Activated gamma-delta T cell treated with Interleukin-2 at 50 U/mL for 16 hours (primary cell): ENCODE results near the gene PPP1R14C.

Experiments used
- DNase-seq: peaks from one replicate; pipeline ENCODE4 v3.0.0-alpha.2; 2020

PPP1R14C gene

DNA sequence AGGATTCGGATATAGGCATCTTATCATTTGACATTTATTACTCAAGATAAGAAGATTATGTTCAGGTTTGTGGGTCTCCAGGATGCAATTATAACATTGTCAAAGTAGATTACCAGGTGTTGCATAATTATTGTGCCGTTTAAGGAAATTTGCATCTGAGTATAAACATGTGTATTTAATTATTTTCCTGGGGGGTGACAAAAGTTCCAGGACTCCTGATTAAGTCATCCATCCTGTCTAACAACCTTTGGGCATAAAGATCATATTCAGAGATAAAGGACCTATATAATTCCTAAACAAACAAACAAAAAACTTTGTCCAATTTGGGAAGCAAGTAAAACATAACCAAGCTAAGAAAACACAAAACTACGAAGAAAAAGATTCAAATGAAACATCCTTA, 3.3 kb upstream of the PPP1R14C start:
- DNase-seq = no peak

DNA sequence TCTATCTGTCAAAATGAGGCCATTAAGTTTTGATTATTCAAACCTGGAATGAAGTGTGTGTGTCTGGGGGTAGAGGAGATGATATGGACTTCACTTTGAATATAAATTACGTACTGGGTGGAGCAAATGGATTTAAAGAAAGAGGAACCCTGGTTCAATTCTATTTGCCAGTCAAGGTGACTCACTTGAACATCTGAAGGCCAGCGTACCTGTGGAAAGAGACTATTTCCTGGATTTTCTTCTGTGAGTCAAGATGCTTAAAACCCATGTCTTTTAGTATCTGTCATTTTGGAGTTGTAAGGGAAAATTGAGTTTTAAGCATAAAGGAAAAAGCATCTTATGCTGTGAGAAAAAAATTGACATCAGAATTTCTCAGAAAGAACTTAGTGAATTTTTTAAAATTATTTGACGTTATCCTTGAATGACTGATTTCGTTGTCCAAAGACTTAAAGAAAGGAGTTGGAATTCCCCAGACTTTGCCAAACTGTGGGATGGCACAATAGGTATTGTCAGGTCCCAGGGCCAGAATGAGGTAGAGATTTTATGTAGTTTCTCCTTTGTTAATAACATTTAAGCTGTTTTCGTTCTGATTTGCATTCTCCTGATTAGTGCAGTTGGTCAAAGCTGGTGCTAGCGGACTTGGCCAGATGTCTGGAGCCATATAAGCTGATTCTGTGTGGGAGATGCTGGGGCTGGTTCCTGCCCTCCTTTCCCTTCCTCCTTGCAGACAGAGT, 2.4 kb upstream of the PPP1R14C start:
- DNase-seq = no peak

DNA sequence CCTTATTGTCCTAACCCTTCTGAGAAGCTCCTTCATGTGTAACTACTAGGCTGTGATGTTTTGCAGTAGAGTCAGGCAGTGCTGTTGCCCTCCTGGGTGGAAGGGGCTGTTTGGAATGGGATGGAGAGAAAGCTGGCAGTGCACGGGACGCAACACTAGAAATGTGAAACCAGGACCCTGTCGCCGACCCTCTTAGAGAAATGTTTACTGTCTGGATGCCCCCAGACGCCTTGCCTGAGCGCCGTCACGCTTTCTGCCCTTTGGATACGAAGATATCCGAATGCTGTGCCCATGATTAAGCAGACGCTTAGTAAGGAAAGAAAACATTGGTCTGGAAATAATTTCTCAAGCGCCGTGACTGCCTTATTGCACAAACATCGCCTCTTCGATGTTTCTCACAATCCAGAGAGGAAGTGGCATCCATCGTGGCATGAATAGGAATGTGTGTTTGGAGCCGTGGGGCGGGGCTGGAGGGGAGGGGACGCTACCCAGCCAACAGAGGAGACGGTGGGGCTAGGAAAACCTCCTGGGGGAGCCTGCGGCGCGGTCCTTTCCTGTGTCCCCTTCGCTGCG, 661 bp upstream of the PPP1R14C start:
- DNase-seq = no peak

DNA sequence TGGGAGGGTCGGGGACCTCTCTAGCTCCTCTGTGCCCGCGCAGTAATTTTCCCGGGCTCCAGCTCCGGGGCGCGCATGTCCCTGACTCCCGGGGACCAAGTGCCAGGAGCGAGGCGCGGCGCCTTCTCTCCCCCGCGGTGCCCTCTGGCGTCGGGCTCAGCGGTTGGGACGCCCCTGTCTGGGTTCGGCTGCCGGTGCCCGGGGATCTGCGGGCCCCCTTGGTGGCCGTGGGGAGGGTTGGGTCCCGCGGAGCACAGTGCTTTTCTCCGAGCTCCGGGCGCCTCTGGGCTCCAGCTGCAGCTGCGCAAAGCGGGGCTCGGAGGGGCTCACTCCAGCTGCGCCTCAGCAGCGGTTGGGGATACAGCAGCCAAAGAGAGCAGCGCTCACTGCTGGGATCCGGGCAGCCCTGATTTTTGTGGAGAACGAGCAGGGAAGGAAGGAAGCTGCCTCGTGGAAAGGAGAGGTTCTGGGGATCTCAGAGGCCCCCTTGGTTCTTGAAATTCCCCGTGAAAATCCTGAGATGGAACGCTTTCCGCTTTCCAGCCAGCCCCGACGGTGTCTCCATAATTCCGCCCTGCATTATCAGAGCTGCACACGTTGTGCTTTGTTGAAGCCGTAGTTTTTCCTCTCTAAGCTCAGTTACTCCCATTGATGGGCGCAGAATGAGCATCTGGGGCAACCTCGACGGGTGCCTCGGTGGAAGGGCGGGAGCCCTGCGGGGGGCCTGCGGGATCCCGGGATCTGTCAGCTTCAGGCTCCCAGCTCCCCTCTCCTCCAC, 861 bp downstream of the PPP1R14C start:
- DNase-seq = no peak

DNA sequence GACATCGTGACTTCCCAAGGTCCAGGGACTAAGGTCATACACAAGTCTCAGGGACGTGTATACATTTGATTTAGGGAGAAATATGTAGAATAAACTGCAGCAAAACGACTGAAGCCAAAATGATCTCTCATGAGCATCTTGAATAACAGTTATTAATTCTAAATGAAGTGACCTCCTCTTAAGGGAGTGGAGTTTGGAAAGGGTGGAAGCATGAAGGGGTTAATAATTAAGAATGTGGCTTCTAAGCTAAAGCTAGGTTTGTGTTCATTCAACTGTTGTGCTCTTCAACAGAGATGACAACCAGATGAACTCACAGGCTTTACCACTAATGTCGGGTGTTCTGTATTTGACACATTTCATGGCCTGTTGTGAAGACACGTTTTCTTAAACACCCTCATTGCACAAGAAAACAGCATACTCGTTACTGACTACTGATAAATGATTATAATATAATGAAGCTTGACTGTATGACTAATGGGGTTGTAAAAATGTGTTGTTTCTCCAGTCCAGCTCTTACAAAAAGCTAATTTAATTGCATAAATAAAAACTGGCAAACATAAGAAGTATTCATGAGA, 1.5 kb downstream of the PPP1R14C start:
- no peak for DNase-seq

DNA sequence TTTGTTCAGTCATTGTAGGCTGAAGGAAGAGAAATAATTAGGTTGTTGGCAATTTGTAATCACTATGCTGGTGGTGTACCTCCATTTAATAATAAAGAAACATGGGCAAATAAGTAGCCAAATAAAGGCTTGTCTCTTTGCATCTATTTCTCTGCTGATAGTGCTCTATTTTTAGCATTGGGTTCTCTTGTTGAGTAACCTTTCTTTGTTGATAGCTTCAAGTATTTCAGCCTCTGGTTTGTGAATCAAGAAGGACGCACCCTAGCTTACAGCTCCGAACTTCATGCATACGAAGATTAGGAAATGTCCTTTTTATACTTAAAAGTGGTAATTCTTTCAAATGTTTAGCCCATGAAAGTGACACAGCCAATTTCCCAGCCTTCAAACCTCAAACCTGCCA, 2.6 kb downstream of the PPP1R14C start:
- no peak for DNase-seq

DNA sequence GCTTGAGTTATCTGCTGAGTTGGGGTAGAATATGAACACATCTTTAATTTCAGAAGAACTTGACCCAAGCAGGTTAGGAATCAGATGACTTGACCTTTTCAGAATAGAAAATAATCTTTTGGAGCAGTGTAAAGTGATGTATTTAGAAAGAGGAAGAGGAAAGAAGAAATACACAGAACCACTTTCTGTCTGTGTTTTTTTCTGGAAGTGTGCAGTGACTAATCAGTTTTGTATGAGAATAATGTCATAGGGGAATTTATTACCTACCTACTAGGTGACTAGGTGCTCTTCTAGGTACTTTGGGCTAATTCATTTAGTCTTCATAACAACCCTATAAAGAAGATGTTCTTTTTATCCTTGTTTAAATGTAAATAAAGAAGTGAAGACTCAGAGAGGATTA, 3.0 kb downstream of the PPP1R14C start:
- DNase-seq = no peak

DNA sequence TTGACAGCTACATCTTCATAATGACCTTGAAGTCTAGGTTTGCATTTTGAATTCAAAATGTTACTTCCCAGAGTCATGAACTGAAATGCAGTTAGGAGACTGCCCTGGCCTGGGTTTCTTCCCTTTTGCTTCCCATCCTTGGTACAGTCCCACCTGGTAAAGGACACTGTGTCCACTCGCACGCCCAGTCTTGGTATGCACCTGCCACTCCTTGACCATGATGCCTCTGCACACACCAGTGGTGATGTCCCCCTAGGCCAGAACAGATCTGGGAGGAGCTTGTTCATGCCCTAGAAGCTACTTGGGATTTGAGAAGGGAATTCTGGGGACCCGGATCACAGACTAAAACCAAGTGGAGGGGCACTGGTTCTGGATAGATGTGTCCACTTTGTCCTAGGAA, 3.6 kb downstream of the PPP1R14C start:
- no peak for DNase-seq

DNA sequence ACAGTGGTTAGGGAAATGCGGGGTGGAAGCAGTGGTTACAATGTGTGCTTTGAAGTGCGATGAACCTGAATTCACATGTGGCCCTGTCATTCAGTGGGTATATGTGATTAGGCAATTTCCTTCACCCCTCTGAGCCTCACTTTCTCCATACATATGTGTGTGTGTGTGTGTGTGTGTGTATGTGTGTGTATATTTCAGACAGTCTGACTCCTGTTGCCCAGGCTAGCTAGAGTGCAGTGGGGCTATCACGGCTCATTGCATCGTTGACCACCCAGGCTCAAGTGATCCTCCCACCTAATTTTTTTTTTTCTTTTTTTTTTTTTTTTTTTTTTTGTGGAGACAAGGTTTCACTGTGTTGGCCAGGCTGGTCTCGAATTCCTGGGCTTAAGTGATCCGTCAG, 6.3 kb downstream of the PPP1R14C start:
- DNase-seq = no peak

DNA sequence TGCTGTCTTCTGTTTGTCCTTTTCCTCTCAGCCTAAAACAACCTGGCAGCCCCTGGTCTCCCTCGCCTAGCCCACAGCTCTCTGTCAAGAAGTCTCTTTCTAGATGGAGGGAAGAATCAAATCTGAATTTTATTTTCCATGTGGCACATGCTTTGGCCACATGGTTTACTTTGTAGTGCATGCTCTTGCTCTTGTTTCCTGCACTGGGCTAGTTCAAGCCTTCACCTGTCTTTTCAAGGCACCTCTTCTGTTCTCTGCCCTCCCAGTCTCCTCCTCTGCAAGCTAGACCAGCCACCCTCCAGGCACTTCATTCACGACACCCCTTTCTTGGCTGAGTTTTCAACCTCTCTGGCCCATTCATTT, 7.6 kb downstream of the PPP1R14C start:
- no peak for DNase-seq

DNA sequence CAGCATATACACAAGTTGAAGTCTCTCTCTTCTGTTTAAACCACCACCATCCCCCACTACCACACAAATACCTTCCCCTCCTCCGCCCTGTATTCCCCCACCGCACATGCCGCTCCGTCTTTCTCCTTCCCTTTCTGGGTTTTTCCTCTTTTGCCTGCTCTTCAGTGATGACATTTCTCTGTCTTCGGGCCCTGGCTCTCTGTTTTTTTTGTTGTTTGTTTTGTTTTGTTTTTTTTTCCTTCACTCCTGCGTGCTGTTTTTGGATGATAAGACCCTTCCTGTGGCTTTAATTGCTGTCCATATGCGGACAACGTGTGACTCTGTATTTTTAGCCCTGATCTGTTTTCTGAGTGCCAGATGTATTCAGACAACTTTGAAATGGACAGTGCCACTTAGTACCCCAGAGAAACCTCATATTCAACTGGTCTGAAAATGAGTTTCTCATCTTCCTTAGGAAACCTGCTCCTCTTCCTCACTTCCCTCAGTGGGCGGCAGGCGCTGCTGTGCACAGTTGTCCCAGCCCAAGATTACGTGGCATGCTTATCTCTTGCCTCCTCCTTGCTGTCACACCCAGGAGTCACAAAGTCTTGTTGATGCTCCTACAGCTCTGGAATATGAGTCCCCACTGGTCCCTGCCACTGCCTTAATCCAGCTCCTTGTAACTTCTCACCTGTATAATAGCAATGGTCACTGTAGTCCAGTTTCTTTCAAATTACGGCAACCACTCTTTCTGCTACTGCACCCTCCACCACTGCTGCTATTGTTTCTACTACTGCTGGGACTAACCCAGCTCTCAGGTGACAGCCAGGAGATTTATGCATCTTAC, 8.2 kb downstream of the PPP1R14C start:
- no peak for DNase-seq

DNA sequence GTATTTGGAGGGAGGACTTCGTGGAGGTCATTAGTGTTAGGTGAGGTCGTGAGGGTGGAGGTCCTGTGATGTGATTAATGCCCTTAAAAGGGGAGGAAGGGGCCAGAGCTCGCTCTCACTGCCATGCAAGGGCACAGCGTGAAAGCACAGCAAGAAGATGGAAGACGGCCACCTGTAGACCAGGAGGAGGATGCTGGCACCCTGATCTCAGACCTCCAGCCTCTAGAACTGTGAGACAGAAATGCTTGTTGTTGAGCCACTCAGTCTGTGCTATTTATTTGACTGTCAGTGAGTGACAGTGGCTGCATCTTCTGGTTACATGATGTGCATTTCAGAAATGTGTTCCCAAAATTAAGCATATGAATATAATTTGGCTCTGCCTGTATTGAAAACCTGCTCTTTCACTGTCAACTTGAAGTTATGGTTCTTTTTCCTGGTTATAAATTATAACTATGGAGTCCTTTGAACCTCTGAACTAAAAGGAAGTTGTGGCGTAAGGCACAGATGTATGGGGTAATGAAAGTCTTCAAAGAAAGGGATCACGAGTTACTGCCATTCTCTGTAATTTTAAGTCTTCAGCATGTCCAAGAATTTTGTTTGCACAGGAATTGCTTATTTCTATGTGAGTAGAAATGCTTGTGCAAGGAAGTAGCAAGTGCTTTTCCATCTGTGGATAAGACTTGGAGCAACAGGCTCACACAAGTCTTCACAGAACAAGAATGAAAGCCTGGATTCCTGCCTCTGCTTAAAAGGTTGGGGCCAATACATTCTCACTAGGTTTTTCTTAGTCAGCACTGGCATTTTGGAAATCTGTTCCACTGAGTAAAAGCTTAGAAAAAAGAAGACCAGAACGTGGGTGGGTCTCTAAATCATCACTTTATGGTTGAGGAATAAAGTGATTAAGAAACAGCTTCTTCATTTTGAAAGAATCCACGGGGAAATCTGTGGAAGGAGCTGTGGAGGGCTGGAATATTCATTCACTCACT, 10.3 kb downstream of the PPP1R14C start:
- no peak for DNase-seq

DNA sequence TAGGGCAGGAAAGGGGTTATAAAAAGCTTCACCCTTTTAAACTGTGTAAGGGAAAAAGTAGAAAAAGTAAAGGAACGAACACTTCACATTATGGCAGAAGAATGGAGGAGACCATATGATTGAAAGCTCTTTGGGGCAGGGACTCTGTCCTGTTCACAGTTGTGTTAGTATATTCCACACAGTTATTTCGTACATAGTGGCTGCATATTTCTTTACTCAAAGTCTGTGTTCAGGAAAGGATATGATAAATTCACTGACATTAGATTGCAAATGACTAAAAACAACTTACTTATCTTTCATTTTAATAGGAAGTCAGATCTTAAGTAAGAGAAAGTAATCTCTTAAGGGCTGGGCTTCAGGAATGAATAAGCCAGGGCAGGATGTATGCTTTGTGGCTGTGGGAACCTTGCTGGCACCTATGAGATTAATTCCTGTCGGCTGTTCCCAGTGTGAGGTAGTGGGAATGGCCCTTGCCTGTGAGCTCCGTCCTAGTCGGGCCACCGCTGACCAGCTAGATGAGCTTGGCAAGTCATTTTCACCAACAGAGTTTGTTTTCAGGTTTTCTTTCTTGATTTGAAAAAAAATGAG, 11.2 kb downstream of the PPP1R14C start:
- DNase-seq = no peak

DNA sequence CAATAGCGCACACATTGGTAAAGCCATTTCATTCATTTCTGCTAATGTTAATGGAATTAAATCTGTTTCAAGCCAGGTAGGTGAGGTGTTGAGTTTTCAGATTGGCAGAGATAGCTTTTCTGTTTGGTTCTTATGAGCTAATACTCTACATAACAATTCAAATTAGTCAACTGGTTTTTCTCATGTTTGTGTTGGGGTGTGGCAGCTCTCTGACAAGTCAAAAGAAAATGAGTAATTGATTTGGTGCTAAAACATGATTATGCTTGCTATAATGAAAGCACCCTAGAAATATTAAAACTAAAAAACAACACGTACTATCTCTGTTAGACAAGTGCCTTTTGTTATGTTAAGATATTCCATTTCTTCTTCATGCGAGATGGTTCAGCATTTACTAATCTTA, 13.6 kb downstream of the PPP1R14C start:
- DNase-seq = no peak

DNA sequence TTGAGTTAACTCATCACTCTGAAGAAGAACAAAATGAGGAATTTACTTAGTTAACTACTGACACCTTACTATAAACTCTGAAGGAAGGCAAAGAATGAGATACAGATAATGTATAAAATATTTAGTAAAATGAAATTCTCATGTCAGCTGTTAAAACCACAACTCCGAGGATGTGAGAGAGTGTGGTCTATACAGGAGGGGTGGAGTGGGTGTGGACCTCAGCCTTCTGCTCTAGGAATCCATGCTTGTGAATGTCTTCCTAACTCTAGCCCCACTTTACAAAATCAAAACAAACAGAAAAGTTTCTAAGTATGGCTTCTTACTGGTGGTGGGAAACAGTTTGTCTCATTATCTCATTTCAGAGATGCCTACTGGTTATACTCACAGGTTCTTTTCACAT, 14.2 kb downstream of the PPP1R14C start:
- no peak for DNase-seq

DNA sequence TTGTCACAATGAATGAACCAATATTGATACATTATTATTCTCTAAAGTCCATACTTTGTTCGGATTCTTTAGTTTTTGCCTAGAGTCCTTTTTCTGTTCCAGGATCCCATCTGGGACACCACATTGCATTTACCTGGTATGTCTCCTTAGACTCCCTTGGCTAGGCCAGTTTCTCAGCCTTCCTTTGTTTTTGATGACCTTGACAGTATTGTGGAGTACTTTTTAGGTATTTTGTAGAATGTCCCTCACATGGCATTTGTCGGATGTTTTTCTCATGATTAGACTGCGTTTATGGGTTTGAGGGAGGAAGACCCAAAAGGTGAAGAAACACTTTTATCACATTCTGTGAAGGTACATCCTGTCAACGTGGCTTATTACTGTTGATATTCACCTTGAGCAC, 16.9 kb downstream of the PPP1R14C start:
- DNase-seq = no peak

DNA sequence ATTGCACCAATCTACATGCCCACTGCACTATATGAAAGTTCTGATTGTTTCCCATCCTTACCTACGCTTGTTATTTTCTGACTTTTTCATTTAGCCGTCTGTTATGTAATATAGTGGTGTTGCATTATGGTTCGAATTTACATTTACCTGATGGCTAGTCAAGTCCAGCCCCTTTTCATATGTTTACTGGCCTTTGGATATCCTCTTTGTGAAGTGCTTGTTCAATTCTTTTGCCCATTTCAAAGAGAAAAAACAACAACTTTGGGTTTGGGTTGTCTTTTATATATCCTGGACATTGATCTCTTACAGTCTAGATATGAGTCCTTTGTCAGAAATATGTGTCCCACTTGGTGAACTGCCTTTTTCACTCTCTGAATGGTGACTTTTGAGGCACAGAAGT, 21.1 kb downstream of the PPP1R14C start:
- DNase-seq = no peak

DNA sequence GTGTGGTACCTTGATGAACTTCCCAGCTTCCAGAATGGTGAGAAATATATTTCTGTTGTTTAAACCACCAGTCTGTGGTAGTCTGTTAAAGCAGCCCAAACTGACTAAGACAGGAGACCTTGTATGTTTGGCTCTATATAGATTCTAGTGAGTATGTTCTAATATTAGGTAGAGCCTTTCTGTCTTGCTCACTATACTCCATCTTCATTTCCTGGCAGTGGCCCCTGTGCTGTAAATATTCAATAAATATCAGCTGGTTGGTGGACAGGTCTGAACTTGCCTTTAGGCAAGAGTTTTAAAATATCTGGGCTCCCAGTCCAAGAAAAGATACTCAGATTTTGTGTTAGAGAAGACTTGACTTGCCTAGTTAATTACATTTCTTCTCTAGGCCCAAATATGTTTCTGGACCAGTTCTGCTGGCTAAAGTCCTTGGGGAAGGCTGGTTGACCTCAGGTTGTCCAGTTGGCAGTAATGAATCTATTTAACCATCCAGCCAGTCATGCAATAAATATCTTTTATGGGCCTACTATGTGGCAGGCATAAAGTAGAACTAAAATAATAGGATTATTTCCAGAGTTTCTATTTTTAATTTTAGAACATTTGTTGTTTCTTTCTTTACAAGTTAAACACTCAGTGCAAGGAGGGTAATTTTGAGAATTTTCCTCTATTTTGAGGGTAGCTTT, 22.3 kb downstream of the PPP1R14C start:
- DNase-seq = no peak

DNA sequence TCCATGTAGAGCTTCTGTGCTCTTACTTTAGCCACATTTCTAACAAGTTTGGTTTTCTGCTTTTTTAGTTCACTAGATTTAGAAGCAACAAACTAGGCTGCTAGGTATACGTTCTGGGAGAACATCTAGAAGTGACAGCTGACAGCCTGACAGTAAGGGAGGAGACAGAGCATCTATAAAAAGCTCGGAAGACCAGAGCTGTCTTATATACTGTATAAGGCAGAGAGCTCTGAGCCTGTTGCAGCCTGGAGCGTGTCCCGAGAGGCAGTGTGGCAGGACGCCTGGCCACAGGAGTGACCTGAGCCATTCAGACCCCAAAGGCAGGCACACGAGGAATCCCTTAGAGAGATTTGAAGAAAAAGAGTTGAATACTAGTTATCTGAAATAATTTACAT, 24.6 kb downstream of the PPP1R14C start:
- DNase-seq = no peak

DNA sequence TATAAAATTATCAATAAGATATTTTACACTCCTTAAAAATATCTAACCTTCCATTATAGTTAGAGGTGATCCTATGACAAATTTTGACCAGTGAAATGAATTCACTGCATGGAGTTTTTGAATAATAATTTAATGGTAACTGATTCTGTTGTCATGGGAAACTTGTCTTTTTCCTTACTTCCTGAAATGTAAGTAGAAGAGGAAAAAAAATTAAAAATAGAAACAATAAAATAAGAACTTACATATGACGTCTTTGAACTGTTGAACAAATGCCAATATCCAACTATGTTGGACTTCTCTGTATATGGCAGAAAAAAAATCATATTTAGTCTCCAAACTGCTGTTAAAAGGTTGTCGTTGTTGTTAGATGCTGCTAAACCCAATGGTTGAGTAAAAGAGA, 26.3 kb downstream of the PPP1R14C start:
- DNase-seq = no peak

DNA sequence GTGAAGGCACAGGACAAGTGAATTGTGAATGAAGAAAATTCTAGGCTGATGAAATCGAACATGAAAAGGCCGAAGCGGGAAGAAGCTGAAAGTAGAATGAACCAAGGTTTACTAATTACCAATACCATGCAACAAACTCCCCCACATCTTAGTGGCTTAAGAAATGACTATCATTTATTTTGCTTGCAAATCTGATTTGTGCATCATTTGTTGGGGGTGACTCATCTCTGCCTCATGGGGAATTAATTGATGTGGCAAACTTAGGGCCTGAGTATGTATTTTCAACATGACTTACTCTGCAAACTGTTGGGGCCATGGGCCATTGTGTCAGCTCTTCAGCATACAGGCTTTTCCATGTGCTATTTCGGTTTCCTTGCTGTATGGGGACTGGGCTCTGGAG, 26.8 kb downstream of the PPP1R14C start:
- no peak for DNase-seq
